ENCODE results near the gene TMEM218. TPM values are rescaled to one million over a fixed set of nuclear protein-coding genes. Genes with fewer than 3 reads are reported as not detected.

Gene TMEM218
- total and polyA plus RNA-seq, 9 donors = 13.0 to 37.3 (median 18.5) TPM

GRCh38 chr11:125123947-125124617 is 12.7 kb upstream of the TMEM218 start:
- Histone ChIP-seq H3K36me3 (no peaks in the 10 kb centered on the region), H3K4me1 (ENCODE audit: insufficient read depth) (no peaks in the 10 kb centered on the region), H3K27me3 (no peaks in the 10 kb centered on the region), H3K4me3 (no peak overlapping the region), H3K27ac (no peak overlapping the region), H3K9me3 (no peaks in the 10 kb centered on the region)
- TF ChIP-seq CTCF (IDR thresholded peaks at IDR 0.05) (no peak), EP300 (IDR thresholded peaks at IDR 0.05) (no peak), POLR2A (IDR thresholded peaks at IDR 0.05) (no peak)
- 51 to 71% (median 58%) methylated on average over 10 of the region's 10 CpGs for whole genome bisulfite sequencing, 3 donors
- intact Hi-C loops (cut with DNase I) = no loop called here
- DNase-seq = peak in 4 of 5 donors; percentile 24 to 62 (median 45)

GRCh38 chr11:125123194-125123946 is 11.9 kb upstream of the TMEM218 start:
- WGBS, 3 donors = 60 to 66% (median 63%) methylated on average over 4 of the region's 4 CpGs
- no peak for DNase-seq
- intact Hi-C loops (cut with DNase I) = no loop called here
- H3K4me1 ChIP-seq (ENCODE audit: insufficient read depth) = no peaks in the 10 kb centered on the region
- H3K36me3 ChIP-seq = no peaks in the 10 kb centered on the region
- H3K27ac ChIP-seq = no peak overlapping the region
- TF ChIP-seq POLR2A (IDR thresholded peaks at IDR 0.05) (no peak), EP300 (IDR thresholded peaks at IDR 0.05) (no peak), CTCF (IDR thresholded peaks at IDR 0.05) (no peak)
- H3K27me3 ChIP-seq = no peaks in the 10 kb centered on the region
- no peak overlapping the region for H3K4me3 ChIP-seq
- H3K9me3 ChIP-seq = no peaks in the 10 kb centered on the region

GRCh38 chr11:125117429-125117828 is 6.0 kb upstream of the TMEM218 start:
- TF ChIP-seq CTCF (IDR thresholded peaks at IDR 0.05) = no peak
- TF ChIP-seq EP300 (IDR thresholded peaks at IDR 0.05) = no peak
- TF ChIP-seq POLR2A (IDR thresholded peaks at IDR 0.05) = no peak
- H3K27ac ChIP-seq = no peak overlapping the region
- WGBS, 3 donors = 62 to 69% (median 64%) methylated on average over 4 of the region's 4 CpGs
- intact Hi-C loops (cut with DNase I) = loop anchor here in 1 of 4 donors (10.0 kb wide), 1 partner anchor 243 kb away; no protein-coding TSS in a partner anchor
- no peaks in the 10 kb centered on the region for H3K9me3 ChIP-seq
- no peaks in the 10 kb centered on the region for H3K36me3 ChIP-seq
- no peaks in the 10 kb centered on the region for H3K4me1 ChIP-seq (ENCODE audit: insufficient read depth)
- no peak overlapping the region for H3K4me3 ChIP-seq
- DNase-seq = no peak
- no peaks in the 10 kb centered on the region for H3K27me3 ChIP-seq

GRCh38 chr11:125114518-125114917 is 3.1 kb upstream of the TMEM218 start:
- WGBS, 3 donors = 62 to 73% (median 72%) methylated on average over 8 of the region's 8 CpGs
- intact Hi-C loops (cut with DNase I) = loop anchor here in 1 of 4 donors (10.0 kb wide), 1 partner anchor 240 kb away; no protein-coding TSS in a partner anchor
- DNase-seq = no peak
- Histone ChIP-seq H3K27me3 (no peaks in the 10 kb centered on the region), H3K4me1 (ENCODE audit: insufficient read depth) (peaks cover 5% of the 10 kb centered on the region), H3K4me3 (no peak overlapping the region), H3K36me3 (no peaks in the 10 kb centered on the region), H3K9me3 (no peaks in the 10 kb centered on the region), H3K27ac (no peak overlapping the region)
- TF ChIP-seq CTCF (IDR thresholded peaks at IDR 0.05) (no peak), EP300 (IDR thresholded peaks at IDR 0.05) (no peak), POLR2A (IDR thresholded peaks at IDR 0.05) (no peak)
